ENCODE results near the gene REC8. TPM values are rescaled to one million over a fixed set of nuclear protein-coding genes. Genes with fewer than 3 reads are reported as not detected.

REC8 gene
- total RNA-seq, 1 experiment from 2014 or later, result 7.6 TPM

DNA sequence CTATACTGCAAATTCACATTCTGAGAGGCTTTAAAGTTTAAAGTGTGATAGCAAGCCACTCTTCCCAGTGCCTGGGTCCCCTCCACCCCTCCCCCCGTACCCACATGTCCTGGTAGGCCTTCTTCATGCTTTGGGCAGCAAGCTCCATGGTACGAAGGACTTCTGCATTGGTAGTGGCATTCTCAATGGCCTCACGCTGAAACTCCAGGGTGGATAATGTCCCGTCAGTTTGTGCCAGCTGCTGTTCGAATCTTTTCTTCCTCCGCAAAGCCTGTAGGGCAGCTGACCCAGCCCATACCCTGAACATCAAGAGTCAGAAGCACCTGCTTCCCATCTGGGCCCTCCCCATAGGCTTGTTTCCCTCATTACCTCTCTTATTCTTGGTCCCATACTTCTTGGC is 39.4 kb downstream of the REC8 start:
- intact Hi-C loops (cut with micrococcal nuclease), result loop anchor here (5.0 to 10.0 kb wide), 2 partner anchors 99 to 223 kb away; partner anchors contain the start of genes DCAF11 and NRL
- no peak for TF ChIP-seq FOSL1 (IDR thresholded peaks at IDR 0.05; ENCODE audit: low read depth)
- no peak for TF ChIP-seq ZFX (IDR thresholded peaks at IDR 0.05)
- TF ChIP-seq, protein P1, sequence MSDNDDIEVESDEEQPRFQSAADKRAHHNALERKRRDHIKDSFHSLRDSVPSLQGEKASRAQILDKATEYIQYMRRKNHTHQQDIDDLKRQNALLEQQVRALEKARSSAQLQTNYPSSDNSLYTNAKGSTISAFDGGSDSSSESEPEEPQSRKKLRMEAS (IDR thresholded peaks at IDR 0.05), result no peak
- TF ChIP-seq RAD21 (IDR thresholded peaks at IDR 0.05; ENCODE audit: low read depth), result no peak
- TF ChIP-seq TCF7L2 (IDR thresholded peaks at IDR 0.05; ENCODE audit: borderline replicate concordance, extremely low read depth, insufficient read depth, insufficient read length), result no peak
- no peak for TF ChIP-seq ZNF274 (IDR thresholded peaks at IDR 0.05; ENCODE audit: low read depth, low read length)
- TF ChIP-seq EZH2phosphoT487 (IDR thresholded peaks at IDR 0.05; ENCODE audit: borderline replicate concordance), result no peak
- no peak for TF ChIP-seq CBX3 (IDR thresholded peaks at IDR 0.05; ENCODE audit: low read depth)
- TF ChIP-seq POLR2AphosphoS5 (IDR thresholded peaks at IDR 0.05; ENCODE audit: low read depth, low read length), result no peak
- H3K36me3 ChIP-seq (ENCODE audit: control insufficient read depth in 1 of 2, insufficient read depth in 2 of 2, low read length in 2 of 2), result peaks cover 11 to 20% of the 10 kb centered on the region in 2 experiments; a peak in 3 of 4 replicates
- H3K27me3 ChIP-seq (ENCODE audit: insufficient read depth, low read length), result no peaks in the 10 kb centered on the region
- peaks cover 20 to 27% of the 10 kb centered on the region in 2 experiments for H3K4me1 ChIP-seq (ENCODE audit: control insufficient read depth in 1 of 2, insufficient read depth in 2 of 2, low read length in 2 of 2)
- no peaks in the 10 kb centered on the region for H3K9me2 ChIP-seq (ENCODE audit: insufficient read depth)
- H3K4me3 ChIP-seq (replicated peaks in 1 of 2; ENCODE audit: low read depth in 1 of 2, low read length in 2 of 2), result no peak overlapping the region
- POLR2A ChIA-PET, result no interaction called here
- no peak overlapping the region for H3K4me2 ChIP-seq (ENCODE audit: low read length)
- H3K79me2 ChIP-seq (ENCODE audit: insufficient read depth, low read length), result peaks cover 11% of the 10 kb centered on the region; the same call in 1 of the 2 replicates
- DNase-seq (ENCODE audit: low read depth, low spot score) (no peak), ATAC-seq (no peak)
- no TSS peak for BruUV-seq (replicated peaks)
- no peak overlapping the region for H2AFZ ChIP-seq (ENCODE audit: low read depth, low read length, poor library complexity, severe bottlenecking)
- CTCF ChIA-PET, result no interaction called here
- no peaks in the 10 kb centered on the region for H4K20me1 ChIP-seq (ENCODE audit: insufficient read depth)
- no peaks in the 10 kb centered on the region for H3K9me3 ChIP-seq (ENCODE audit: control insufficient read depth in 1 of 2, insufficient read depth in 1 of 2, low read depth in 1 of 2, low read length in 2 of 2)
- no peak overlapping the region for H3K9ac ChIP-seq (ENCODE audit: low read length)
- H3K27ac ChIP-seq (ENCODE audit: low read depth, low read length), result no peak overlapping the region
- RAD21 ChIA-PET (ENCODE audit: low non-redundant PET in 1 of 2, low total read pairs in 2 of 2, uncharacterized antibody in 2 of 2, unreplicated experiment in 2 of 2), result no interaction called here

All from HCT116 (cell line).